DLD1 (cell line): ENCODE results near the gene RIN1.

Experiments used
- in situ Hi-C: cut with HindIII; loops from 2 replicates; pipeline ENCODE4 v1.10.0; 2017; ENCODE audit warnings: low sequenced_read_pairs

Gene RIN1

GRCh38 chr11:66284526-66285078 is 51.6 kb downstream of the RIN1 start:
- in situ Hi-C loops: no loop called here

GRCh38 chr11:66283461-66284105 is 52.7 kb downstream of the RIN1 start:
- in situ Hi-C loops: no loop called here

GRCh38 chr11:66282468-66283455 is 53.5 kb downstream of the RIN1 start:
- in situ Hi-C loops: no loop called here
